Tibial artery (tissue), 4 donors: ENCODE results near the gene KRTAP2-3.
A peak's percentile ranks its signal among the peaks of the same experiment; 100 is the strongest.
"Not testable (repeated sequence)": the region's sequence is repeated elsewhere in the genome, so short reads cannot be mapped to it uniquely, and the experiment has no call there.

Experiments
- DNase-seq, 2 donors: peaks; one replicate each; pipeline ENCODE4 v3.0.0-alpha.2; 2019
- H3K27ac ChIP-seq, 2 donors: fragments of 200-600 bp; sonication (generic) in 1 of 2; 1 replicate in 1 of 2; 2 replicates in 1 of 2; pipeline ENCODE4 v1.5.1; 2018 to 2019; ENCODE audit warnings: mild to moderate bottlenecking in 1 of 2
- H3K27me3 ChIP-seq, 2 donors: fragments of 200-600 bp; sonication (generic) in 1 of 2; one replicate each; pipeline versions ENCODE4 v1.5.1 to v1.6.0; 2016 to 2019
- H3K36me3 ChIP-seq, 3 donors: fragments of 200-600 bp; sonication (generic) in 2 of 3; one replicate each; pipeline ENCODE4 v1.5.1; 2016 to 2019; ENCODE audit warnings: mild to moderate bottlenecking in 2 of 3
- H3K4me1 ChIP-seq, 4 donors: fragments of 200-600 bp; sonication (generic) in 2 of 4; 1 replicate in 3 of 4; 2 replicates in 1 of 4; pipeline ENCODE4 v1.5.1; 2016 to 2019
- H3K4me3 ChIP-seq, 2 donors: fragments of 200-600 bp; sonication (generic) in 1 of 2; 1 replicate in 1 of 2; 2 replicates in 1 of 2; pipeline ENCODE4 v1.5.1; 2018 to 2019; ENCODE audit warnings: mild to moderate bottlenecking in 2 of 2
- H3K9me3 ChIP-seq, 3 donors: fragments of 200-600 bp; sonication (generic) in 1 of 3; one replicate each; pipeline ENCODE4 v1.5.1; 2016 to 2019
- intact Hi-C: fragments of 100-400 bp; cut with DNase I; formaldehyde crosslinking; loops from one replicate; pipeline ENCODE4 v1.15.0; 2023; ENCODE audit warnings: low total_unique reads
- TF ChIP-seq, protein P1 (sequence below), 2 experiments: fragments of 200-600 bp in 1 of 2; fragments of 450-650 bp in 1 of 2; IDR thresholded peaks; one replicate each; pipeline ENCODE4 v1.5.1; 2017 to 2019; ENCODE audit warnings: antibody characterized with exemption in 2 of 2, mild to moderate bottlenecking in 1 of 2, moderate library complexity in 1 of 2

Gene KRTAP2-3, protein sequence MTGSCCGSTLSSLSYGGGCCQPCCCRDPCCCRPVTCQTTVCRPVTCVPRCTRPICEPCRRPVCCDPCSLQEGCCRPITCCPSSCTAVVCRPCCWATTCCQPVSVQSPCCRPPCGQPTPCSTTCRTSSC

DNA sequence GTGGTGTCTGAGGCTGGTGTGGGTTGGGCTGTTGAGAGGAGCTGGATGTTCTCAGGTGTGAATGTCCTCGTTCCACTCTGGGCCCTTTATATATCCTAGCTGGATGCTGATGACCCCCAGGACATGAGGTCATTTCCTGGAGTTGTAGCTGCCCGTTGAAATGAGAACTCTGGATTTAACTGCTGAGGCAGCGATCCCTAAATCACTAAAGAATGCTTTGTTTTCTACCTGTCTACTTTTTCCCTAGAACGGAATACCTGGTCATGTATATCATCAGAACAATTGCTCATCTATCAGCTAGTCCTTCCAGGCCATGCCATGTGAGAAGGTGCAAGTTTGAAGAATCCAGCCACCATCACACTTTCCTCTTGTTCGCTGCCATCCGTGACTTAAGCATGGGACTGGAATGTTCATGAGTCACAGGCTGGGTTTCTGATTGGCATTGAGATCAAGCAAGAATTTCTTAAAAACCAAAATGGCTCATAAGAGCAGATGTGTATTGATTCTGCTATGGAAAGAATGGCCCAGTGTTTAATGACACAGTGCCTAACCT is at the start of gene KRTAP2-3:
Gene KRTAP2-3, minus strand, starts transcription at position 63 of the 553 bp plus-strand sequence. CDS start 64 bp downstream, outside the sequence.
- Histone ChIP-seq H3K36me3 (no peaks in the 10 kb centered on the region), H3K4me1 (peaks cover 0 to 34% (median 11%) of the 10 kb centered on the region in 4 donors), H3K27ac (peak within 1 kb of the TSS in 1 of 2 donors; percentile 57), H3K4me3 (no peak within 1 kb of the TSS), H3K9me3 (no peaks in the 10 kb centered on the region), H3K27me3 (no peaks in the 10 kb centered on the region)
- no peak for DNase-seq
- intact Hi-C loops: no loop called here
- TF ChIP-seq, protein P1, sequence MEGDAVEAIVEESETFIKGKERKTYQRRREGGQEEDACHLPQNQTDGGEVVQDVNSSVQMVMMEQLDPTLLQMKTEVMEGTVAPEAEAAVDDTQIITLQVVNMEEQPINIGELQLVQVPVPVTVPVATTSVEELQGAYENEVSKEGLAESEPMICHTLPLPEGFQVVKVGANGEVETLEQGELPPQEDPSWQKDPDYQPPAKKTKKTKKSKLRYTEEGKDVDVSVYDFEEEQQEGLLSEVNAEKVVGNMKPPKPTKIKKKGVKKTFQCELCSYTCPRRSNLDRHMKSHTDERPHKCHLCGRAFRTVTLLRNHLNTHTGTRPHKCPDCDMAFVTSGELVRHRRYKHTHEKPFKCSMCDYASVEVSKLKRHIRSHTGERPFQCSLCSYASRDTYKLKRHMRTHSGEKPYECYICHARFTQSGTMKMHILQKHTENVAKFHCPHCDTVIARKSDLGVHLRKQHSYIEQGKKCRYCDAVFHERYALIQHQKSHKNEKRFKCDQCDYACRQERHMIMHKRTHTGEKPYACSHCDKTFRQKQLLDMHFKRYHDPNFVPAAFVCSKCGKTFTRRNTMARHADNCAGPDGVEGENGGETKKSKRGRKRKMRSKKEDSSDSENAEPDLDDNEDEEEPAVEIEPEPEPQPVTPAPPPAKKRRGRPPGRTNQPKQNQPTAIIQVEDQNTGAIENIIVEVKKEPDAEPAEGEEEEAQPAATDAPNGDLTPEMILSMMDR (IDR thresholded peaks at IDR 0.05): no peak

DNA sequence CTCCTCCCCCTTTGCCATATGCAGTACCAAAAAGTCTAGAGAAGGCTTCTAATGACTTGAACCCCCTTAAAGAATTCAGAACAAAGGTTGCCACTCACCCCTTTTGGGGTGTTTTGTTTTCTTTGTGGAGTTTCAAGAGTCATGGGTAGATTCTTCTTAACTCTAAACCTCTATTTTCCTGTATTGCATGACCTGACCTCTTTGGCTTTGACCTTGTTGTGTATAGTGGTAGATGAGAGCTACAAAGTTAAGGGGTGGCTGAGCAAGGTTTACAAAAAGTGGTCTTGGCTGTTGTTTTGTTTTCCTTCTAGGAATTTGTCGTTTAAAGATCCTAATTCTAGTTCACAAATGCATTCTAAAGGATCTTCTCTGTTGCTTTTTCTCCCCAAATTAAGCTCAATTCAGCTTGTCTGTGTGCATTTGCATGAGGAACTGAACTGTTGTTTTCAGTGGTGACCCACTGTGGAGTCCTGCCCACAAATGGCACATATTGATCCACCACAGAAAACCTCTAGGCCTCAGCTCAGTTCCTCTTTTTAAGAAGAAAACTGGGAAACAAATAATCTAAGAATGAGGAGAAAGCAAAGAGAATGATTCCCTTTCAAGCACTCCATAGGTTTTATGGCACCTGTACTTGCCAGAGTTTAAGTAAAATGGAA is 48.9 kb upstream of the KRTAP2-3 start:
- H3K4me1 ChIP-seq, H3K9me3 ChIP-seq, intact Hi-C loops, H3K27ac ChIP-seq, DNase-seq, H3K36me3 ChIP-seq, H3K27me3 ChIP-seq, H3K4me3 ChIP-seq: not testable (repeated sequence)

DNA sequence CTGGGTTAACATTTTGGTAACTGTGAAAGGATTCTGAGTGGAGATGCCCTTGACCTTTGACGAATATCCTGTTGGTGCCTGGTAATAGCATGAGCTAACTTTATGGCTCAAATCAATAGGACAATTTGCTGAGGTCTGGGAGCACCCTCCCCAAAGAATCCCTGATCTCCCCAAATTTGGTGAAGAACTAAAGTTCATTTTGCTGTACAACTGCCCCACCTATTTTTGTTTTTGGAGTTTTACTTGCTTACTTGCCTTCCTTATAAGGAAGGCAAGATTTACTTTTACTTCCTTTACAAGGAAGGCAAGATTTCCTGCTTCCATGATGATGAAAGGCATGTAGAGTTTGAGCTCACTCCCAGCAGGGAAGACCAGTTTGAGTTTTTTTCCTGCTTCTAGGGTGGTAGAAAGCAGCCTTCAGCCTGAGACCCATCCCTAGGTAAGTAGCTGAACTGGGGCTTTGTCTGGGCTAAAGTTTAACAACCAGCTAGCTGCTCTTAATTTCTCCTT is 48.1 kb upstream of the KRTAP2-3 start:
- TF ChIP-seq, protein P1 (IDR thresholded peaks at IDR 0.05): no peak
- Histone ChIP-seq H3K9me3 (no peaks in the 10 kb centered on the region), H3K27ac (no peak overlapping the region), H3K4me3 (no peak overlapping the region), H3K36me3 (no peaks in the 10 kb centered on the region), H3K4me1 (no peaks in the 10 kb centered on the region), H3K27me3 (no peaks in the 10 kb centered on the region)
- DNase-seq: no peak
- intact Hi-C loops: no loop called here

DNA sequence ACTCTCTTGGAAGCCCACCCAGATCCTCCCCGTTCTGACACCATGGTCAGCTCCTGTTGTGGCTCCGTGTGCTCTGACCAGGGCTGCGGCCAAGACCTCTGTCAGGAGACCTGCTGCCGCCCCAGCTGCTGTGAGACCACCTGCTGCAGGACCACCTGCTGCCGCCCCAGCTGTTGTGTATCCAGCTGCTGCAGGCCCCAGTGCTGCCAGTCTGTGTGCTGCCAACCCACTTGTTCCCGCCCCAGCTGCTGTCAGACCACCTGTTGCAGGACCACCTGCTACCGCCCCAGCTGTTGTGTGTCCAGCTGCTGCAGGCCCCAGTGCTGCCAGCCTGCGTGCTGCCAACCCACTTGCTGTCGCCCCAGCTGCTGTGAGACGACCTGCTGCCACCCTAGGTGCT is 45.4 kb upstream of the KRTAP2-3 start, which contains the start of gene KRTAP4-9:
Gene KRTAP4-9, plus strand, starts transcription at position 43 of the 400 bp plus-strand sequence. Its CDS starts 0 bp downstream, at position 43.
- H3K36me3 ChIP-seq: not testable (repeated sequence)

DNA sequence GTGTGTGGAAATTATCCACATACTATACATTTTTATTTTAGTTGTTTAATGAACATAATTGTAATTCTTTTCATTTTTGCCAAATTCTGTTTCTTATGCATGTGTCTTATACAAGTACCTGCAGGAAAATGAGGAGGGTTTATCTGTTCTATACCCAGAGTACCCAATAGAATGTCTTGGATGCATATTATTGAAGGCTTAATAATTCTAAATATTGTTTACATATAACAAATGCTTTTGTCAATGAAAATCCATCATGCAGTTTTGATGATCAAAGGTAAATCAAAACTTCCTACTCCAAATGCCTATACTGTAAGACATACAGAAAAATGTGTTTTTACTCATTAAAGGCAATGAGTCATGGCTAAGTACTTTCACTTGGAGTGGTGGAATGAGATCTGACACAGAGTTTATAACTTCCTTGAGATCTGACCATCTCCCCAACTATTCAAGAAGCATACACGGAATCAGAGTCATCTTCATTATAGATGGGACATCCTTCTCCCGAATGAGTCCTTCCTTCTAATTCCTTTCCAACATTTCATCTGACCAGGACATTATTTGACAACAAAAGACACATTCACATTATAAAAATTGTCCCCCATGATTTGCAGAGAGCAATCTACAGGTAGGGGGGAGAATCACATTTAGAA is 44.6 kb upstream of the KRTAP2-3 start:
- DNase-seq, H3K27ac ChIP-seq, H3K9me3 ChIP-seq, H3K27me3 ChIP-seq, intact Hi-C loops, H3K36me3 ChIP-seq, H3K4me1 ChIP-seq, H3K4me3 ChIP-seq: not testable (repeated sequence)

More for the DNA sequence above, 45.4 kb upstream of the KRTAP2-3 start, which contains the start of gene KRTAP4-9:
- H3K27ac ChIP-seq, H3K4me3 ChIP-seq, intact Hi-C loops, H3K9me3 ChIP-seq, DNase-seq, H3K27me3 ChIP-seq, H3K4me1 ChIP-seq: not testable (repeated sequence)

DNA sequence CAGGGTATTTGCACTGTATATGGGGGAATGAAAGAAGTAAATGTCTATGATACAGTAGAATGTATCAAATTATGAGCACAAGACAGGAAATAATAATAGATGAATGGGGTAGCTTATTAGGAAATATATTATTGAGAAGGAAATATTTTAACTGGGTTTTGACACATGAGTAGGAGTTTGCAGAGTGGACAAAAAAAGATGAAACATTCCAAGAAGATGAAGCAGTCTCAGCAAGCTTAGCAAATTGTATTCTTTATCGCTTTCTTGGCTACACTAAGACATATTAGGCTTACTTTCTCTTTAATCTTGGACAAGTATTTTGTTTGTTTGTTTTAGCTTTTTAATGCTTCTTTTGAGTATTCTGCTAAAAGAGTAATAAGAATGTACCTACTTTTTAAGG is 44.0 kb upstream of the KRTAP2-3 start:
- Histone ChIP-seq H3K4me1 (no peaks in the 10 kb centered on the region), H3K9me3 (no peaks in the 10 kb centered on the region), H3K27me3 (no peaks in the 10 kb centered on the region), H3K4me3 (no peak overlapping the region), H3K27ac (no peak overlapping the region), H3K36me3 (no peaks in the 10 kb centered on the region)
- TF ChIP-seq, protein P1 (IDR thresholded peaks at IDR 0.05): no peak
- intact Hi-C loops: no loop called here
- DNase-seq: no peak
